ENCODE results near the gene ROBO2. TPM values are rescaled to one million over a fixed set of nuclear protein-coding genes. Genes with fewer than 3 reads are reported as not detected.

The ROBO2 gene
- total RNA-seq, 2 donors from 2014 or later: not detected

DNA sequence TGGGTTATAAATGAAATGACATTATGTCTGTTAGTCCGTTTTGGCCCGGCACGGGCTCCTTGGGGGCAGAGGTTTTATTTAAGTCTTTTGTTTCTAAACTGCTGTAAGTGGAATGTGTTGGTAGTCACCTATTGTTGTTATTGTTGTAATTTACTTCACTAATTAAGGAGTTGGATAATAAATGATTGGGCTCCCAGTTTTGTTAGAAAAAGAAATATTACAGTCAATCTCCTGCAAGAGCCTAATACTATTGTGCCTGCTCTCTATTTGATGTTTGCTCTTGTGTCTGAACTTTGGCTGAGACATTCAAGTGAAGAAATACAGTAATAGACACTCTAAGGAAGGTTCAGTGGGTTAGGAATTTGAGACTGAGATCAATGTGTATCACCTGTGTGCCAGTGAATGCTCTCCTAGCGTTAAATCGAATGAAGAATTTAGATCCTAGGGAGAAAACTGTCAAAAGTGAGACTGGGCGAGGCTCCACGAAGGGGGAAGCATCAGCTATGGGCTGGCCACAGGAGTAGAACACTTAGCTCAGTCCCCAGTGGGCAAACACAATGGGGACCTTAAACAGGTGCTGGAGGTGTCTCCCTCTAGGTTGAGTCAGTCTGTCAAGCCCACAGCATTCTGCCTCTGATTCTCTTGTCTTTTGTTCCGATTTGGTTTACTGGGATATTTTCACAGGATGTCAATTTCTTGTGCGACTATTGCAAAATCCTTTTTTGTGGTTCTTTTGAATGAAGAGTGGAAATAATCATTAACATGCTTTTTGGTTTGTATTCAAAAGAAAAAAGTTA is 1.2 kb downstream of the ROBO2 start:
- H3K27me3 Mint-ChIP-seq: peaks cover 17% of the 10 kb centered on the region
- no peak for ATAC-seq

DNA sequence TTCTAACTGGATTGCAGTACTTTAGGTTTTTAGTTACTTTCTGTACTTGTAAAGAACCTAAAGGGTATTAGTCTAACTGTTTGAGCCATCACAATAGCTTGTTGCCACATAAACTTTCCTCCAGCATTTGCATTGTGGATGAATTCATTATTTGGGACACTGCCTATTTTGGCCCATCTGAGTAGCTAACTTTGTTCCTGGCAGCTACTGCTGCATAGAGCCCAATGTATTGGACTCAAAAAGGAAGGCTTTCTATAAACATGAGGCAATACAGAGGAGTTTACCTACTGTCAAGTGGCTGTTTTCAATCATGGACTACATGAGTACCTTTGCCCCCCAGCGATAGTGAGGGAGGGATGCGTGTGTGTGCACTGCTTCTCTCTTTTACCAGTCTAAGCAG is 1.9 kb downstream of the ROBO2 start:
- Mint-ChIP-seq H3K36me3 (ENCODE audit: low read depth) (no peaks in the 10 kb centered on the region), H3K27ac (no peak overlapping the region), H3K27me3 (peaks cover 17% of the 10 kb centered on the region), H3K4me3 (no peak overlapping the region), H3K4me1 (no peaks in the 10 kb centered on the region)
- no peak for ATAC-seq
- H3K9me3 ChIP-seq (ENCODE audit: control insufficient read depth, low read length, poor library complexity, severe bottlenecking): no peaks in the 10 kb centered on the region
- no peak for DNase-seq

More for the DNA sequence above, 1.2 kb downstream of the ROBO2 start:
- no peaks in the 10 kb centered on the region for H3K9me3 ChIP-seq (ENCODE audit: control insufficient read depth, low read length, poor library complexity, severe bottlenecking)
- no peak for DNase-seq
- H3K4me1 Mint-ChIP-seq: no peaks in the 10 kb centered on the region
- H3K27ac Mint-ChIP-seq: no peak overlapping the region
- H3K36me3 Mint-ChIP-seq (ENCODE audit: low read depth): no peaks in the 10 kb centered on the region
- H3K4me3 Mint-ChIP-seq: no peak overlapping the region

DNA sequence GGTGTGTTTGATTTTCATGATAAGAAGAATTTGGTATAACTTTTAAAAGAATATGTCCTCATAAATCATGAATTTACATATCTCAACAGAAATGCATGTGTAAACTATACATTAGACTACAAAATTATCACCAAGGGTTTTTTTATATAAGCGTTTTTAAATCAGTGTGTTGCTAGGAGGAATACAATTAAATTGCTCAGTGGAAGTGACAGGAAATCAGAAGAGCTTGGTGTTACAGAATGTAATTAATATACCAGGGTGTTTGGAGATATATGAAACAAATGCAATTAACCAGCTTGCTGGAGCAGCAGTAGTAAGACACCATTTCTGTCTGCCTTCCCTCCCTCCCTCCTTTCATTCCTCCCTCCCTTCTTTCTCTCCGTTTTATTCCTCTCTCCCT is 2.4 kb downstream of the ROBO2 start:
- H3K9me3 ChIP-seq (ENCODE audit: control insufficient read depth, low read length, poor library complexity, severe bottlenecking): no peaks in the 10 kb centered on the region
- Mint-ChIP-seq H3K36me3 (ENCODE audit: low read depth) (no peaks in the 10 kb centered on the region), H3K27me3 (peaks cover 17% of the 10 kb centered on the region), H3K4me1 (no peaks in the 10 kb centered on the region), H3K4me3 (no peak overlapping the region), H3K27ac (no peak overlapping the region)
- ATAC-seq (no peak), DNase-seq (no peak)

DNA sequence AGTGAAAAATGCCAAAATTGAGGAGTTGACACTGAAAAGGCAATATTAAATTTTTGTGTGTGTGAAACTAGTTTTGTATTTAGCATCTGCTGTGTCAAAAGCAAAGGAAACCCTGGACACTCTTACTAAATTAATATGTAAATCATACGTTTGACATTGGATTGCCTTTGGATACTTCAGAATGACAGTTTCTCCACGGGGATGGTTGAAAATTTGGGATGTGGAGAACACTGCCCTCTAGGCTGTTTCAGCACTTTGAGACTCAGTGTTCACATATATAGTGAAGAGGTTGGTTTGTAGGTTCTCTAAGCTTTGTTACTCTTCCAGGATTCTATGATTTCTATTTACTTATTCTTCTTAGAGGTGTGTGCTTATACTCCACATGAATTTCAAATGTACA is 3.0 kb downstream of the ROBO2 start:
- H3K27me3 Mint-ChIP-seq: peaks cover 17% of the 10 kb centered on the region
- no peak overlapping the region for H3K4me3 Mint-ChIP-seq
- H3K9me3 ChIP-seq (ENCODE audit: control insufficient read depth, low read length, poor library complexity, severe bottlenecking): no peaks in the 10 kb centered on the region
- no peak for DNase-seq
- H3K27ac Mint-ChIP-seq: no peak overlapping the region
- no peaks in the 10 kb centered on the region for H3K36me3 Mint-ChIP-seq (ENCODE audit: low read depth)
- H3K4me1 Mint-ChIP-seq: no peaks in the 10 kb centered on the region
- ATAC-seq: no peak

DNA sequence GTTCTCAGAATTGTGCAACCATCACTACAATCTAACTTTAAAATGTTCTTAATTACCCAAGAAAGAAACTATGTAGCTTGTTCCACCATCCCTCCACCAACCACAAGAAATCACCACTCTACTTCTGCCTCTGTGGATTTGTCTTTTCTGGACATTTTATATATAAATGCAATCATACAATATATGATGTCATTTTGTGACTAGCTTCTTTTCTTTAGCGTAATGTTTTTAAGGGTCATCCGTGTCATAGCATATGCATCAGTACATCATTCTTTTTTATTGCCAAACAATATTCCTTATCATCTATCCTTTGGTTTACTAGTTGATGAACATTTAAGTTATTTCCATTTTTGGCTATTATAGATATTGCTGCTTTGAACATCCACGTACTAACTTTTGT is 5.8 kb downstream of the ROBO2 start:
- no peaks in the 10 kb centered on the region for H3K36me3 Mint-ChIP-seq (ENCODE audit: low read depth)
- no peak overlapping the region for H3K27ac Mint-ChIP-seq
- H3K4me1 Mint-ChIP-seq: no peaks in the 10 kb centered on the region
- DNase-seq (no peak), ATAC-seq (no peak)
- peaks cover 5% of the 10 kb centered on the region for H3K27me3 Mint-ChIP-seq
- H3K4me3 Mint-ChIP-seq: no peak overlapping the region
- no peaks in the 10 kb centered on the region for H3K9me3 ChIP-seq (ENCODE audit: control insufficient read depth, low read length, poor library complexity, severe bottlenecking)

DNA sequence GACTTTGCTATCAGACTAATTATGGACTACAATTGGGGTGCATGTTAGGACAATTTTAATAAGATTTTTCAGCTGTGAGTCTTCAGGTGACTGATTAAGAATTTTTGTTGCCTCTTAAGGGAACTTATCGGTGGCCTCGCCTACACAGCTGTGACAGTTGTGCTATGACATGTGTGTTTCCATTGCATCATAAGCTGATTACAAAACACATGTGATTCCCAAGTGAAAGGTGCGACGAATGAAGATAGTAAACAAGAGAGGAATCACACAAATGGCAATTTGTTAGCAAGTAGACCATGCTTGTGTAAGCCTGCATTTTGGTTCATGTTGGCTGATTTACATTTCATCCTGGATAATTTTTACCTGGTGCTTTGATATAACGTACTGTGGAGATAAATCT is 8.3 kb downstream of the ROBO2 start:
- H3K4me1 Mint-ChIP-seq: no peaks in the 10 kb centered on the region
- no peak overlapping the region for H3K4me3 Mint-ChIP-seq
- no peak for ATAC-seq
- no peaks in the 10 kb centered on the region for H3K36me3 Mint-ChIP-seq (ENCODE audit: low read depth)
- DNase-seq: no peak
- no peaks in the 10 kb centered on the region for H3K9me3 ChIP-seq (ENCODE audit: control insufficient read depth, low read length, poor library complexity, severe bottlenecking)
- no peak overlapping the region for H3K27ac Mint-ChIP-seq
- no peaks in the 10 kb centered on the region for H3K27me3 Mint-ChIP-seq

DNA sequence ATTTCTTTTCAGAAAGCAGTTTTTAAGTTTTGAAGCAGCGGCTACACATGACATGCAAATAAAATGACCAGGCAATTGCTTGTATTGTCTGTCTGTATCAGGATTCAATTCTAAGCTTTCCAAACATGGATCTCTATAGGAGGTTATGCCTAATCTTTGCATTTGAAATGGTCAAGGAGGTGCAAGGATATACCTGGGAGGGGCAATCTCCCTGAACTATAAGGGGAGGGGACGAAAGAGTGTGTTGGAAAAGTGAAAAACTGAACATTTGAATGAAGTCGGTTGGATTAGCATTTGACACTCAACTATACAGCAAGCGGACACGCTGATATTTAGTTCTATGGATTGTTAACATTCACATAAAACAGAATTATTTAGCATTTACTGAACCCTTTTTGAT is 11.7 kb downstream of the ROBO2 start:
- no peak overlapping the region for H3K4me3 Mint-ChIP-seq
- H3K27me3 Mint-ChIP-seq: no peaks in the 10 kb centered on the region
- no peak for ATAC-seq

GRCh38 chr3:77052051-77052501 is 12.2 kb downstream of the ROBO2 start:
- ATAC-seq: no peak
- Mint-ChIP-seq H3K27ac (no peak overlapping the region), H3K4me1 (no peaks in the 10 kb centered on the region), H3K4me3 (no peak overlapping the region), H3K36me3 (ENCODE audit: low read depth) (no peaks in the 10 kb centered on the region), H3K27me3 (no peaks in the 10 kb centered on the region)
- DNase-seq: no peak
- no peaks in the 10 kb centered on the region for H3K9me3 ChIP-seq (ENCODE audit: control insufficient read depth, low read length, poor library complexity, severe bottlenecking)

More for the DNA sequence above, 11.7 kb downstream of the ROBO2 start:
- Mint-ChIP-seq H3K27ac (no peak overlapping the region), H3K36me3 (ENCODE audit: low read depth) (no peaks in the 10 kb centered on the region), H3K4me1 (no peaks in the 10 kb centered on the region)
- DNase-seq: no peak
- no peaks in the 10 kb centered on the region for H3K9me3 ChIP-seq (ENCODE audit: control insufficient read depth, low read length, poor library complexity, severe bottlenecking)

- H3K4me1 Mint-ChIP-seq: no peaks in the 10 kb centered on the region
- DNase-seq (no peak), ATAC-seq (no peak)
- no peaks in the 10 kb centered on the region for H3K9me3 ChIP-seq (ENCODE audit: control insufficient read depth, low read length, poor library complexity, severe bottlenecking)
- no peaks in the 10 kb centered on the region for H3K27me3 Mint-ChIP-seq
- no peaks in the 10 kb centered on the region for H3K36me3 Mint-ChIP-seq (ENCODE audit: low read depth)
- H3K27ac Mint-ChIP-seq: no peak overlapping the region
- H3K4me3 Mint-ChIP-seq: no peak overlapping the region
Observed at GRCh38 chr3:77052733-77053670, 13.1 kb downstream of the ROBO2 start.

DNA sequence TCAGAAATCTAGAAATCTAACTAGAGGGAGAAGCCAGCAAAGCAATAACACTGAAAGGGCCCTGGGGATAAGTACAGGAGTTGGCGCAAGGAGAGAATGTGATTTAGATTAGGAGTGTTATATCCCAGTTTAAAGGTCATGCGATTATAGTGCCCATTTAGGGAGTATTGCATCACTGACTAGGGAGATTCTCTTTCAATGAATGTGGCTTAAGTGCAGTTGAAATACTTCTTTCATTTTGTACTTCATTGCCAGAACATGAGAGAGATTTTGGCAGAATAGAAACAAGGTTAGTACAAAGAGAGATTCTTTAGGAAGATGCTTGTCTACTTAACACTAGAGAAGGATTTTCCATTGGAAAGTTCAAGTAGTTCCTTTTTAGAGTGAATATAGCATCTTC is 13.9 kb downstream of the ROBO2 start:
- no peak overlapping the region for H3K27ac Mint-ChIP-seq

DNA sequence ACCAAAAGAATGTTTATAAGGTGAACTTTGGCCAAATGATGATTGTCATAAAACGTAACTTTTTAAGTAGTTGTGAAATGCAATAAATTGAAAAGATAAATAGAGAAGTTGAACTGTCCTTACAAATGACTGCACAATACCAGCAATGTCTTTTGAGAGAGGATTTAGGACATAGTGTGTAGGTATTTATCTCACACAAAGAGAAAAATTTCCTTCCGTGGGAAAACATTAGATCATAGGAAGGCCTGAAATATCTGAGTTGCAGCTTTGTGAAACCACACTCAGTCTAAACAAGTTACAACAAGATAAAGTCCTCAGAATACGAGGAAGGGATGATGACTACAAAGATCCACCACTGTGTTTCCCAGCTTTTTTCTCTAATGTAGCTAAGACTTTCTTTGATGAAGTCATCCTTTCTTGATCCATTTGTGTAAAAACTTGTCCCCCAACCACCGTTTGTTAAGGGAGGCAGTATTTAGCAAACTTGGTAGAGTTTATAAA is 16.0 kb downstream of the ROBO2 start:
- no peaks in the 10 kb centered on the region for H3K4me1 Mint-ChIP-seq
- ATAC-seq (no peak), DNase-seq (no peak)
- no peaks in the 10 kb centered on the region for H3K27me3 Mint-ChIP-seq
- no peaks in the 10 kb centered on the region for H3K36me3 Mint-ChIP-seq (ENCODE audit: low read depth)
- H3K9me3 ChIP-seq (ENCODE audit: control insufficient read depth, low read length, poor library complexity, severe bottlenecking): no peaks in the 10 kb centered on the region
- H3K27ac Mint-ChIP-seq: no peak overlapping the region
- no peak overlapping the region for H3K4me3 Mint-ChIP-seq

More for the DNA sequence above, 13.9 kb downstream of the ROBO2 start:
- no peaks in the 10 kb centered on the region for H3K9me3 ChIP-seq (ENCODE audit: control insufficient read depth, low read length, poor library complexity, severe bottlenecking)
- no peaks in the 10 kb centered on the region for H3K36me3 Mint-ChIP-seq (ENCODE audit: low read depth)
- ATAC-seq (no peak), DNase-seq (no peak)
- H3K27me3 Mint-ChIP-seq: no peaks in the 10 kb centered on the region
- no peaks in the 10 kb centered on the region for H3K4me1 Mint-ChIP-seq
- H3K4me3 Mint-ChIP-seq: no peak overlapping the region

DNA sequence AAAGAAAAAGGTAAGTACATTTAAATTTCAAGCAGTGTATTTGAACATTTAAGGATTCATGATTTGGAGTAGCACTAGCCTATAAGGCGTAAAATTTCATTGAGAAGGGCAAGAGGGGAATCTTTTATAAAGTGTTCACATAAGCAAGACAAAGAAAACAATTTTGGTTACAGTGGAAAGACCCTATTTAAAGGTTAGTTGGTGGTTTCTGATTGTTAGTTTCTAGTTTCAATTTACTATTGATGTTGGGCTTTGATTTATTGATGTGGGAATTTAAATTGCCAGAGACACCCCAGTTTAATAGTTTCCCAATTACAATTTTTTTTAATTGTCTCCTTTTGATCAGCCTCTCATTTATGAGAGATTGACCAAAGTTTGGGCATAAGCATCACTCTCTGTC is 19.5 kb downstream of the ROBO2 start:
- no peak for ATAC-seq
- Mint-ChIP-seq H3K27me3 (no peaks in the 10 kb centered on the region), H3K4me1 (no peaks in the 10 kb centered on the region), H3K36me3 (ENCODE audit: low read depth) (no peaks in the 10 kb centered on the region), H3K27ac (no peak overlapping the region), H3K4me3 (no peak overlapping the region)
- no peaks in the 10 kb centered on the region for H3K9me3 ChIP-seq (ENCODE audit: control insufficient read depth, low read length, poor library complexity, severe bottlenecking)
- no peak for DNase-seq

DNA sequence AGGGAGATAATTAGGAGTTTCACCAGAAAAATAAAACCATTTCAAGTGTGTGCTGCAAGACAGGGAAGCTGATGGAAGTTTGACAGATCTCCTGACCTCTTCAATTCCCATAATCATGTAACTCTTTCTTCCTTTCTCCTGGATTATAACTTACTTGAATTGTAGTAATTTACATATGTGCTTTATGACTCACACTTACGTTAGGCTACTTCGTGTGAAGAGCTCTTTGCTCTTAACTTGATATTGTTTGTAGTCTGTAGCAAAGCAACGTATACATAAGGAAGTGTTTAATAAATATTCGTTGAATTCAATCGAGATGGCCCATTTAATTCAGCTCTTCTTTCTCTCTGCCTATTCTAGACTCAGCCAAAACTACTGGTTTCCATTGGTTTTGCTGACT is 23.5 kb downstream of the ROBO2 start:
- Mint-ChIP-seq H3K36me3 (ENCODE audit: low read depth) (no peaks in the 10 kb centered on the region), H3K4me1 (no peaks in the 10 kb centered on the region), H3K27me3 (no peaks in the 10 kb centered on the region), H3K4me3 (no peak overlapping the region), H3K27ac (no peak overlapping the region)
- ATAC-seq: no peak
- no peak for DNase-seq
- H3K9me3 ChIP-seq (ENCODE audit: control insufficient read depth, low read length, poor library complexity, severe bottlenecking): no peaks in the 10 kb centered on the region
